HG03280 (cell line): ENCODE measurements around the gene MAP7D1.
"Not testable (repeated sequence)": the region's sequence is repeated elsewhere in the genome, so short reads cannot be mapped to it uniquely, and the experiment has no call there.

Source experiments
- ATAC-seq: cut with Tn5 transposase; IDR thresholded peaks from one replicate; pipeline ENCODE4 v1.9.1; 2021; ENCODE audit warnings: mild to moderate bottlenecking, moderate library complexity; ENCODE audit not compliant: unreplicated experiment

The MAP7D1 gene

DNA sequence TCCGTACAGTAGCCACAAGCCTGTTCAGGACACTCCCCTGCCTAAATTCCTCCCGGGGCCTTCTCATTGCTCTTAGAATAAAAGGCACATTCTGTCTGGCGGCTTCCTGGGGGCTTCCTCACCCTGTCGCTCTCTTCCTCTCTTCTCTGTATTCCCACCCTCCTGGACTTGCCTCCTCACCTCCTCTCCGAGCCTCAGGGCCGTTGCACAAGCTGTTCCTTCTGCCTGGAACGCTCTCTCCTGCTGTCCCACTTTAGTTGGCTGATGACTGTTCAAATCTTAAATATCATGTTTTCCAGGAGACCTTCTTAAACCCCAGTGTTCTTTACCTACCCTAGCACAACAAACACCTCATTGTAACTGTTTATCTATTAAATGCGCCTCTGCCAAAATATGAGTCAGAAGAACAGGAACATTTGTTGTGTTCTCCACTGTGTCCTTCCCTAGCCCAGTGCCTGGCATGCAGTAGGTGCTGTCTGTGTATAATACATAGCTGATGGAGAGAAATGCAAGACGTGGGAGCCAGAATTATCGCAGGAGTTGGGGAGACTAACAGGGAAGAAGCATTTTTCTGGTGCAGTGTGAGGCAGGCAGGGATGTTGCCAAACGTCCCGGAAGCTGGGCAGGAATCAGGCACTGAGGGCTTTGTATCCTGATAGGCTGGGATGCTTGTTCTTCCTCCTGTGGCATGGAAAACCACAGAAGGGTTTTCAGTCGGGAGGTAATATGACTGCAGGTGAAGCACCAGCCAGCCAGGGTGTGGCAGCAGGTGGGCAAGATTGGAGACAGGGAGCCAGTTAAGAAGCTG is 44.2 kb downstream of the MAP7D1 start:
- no peak for ATAC-seq

DNA sequence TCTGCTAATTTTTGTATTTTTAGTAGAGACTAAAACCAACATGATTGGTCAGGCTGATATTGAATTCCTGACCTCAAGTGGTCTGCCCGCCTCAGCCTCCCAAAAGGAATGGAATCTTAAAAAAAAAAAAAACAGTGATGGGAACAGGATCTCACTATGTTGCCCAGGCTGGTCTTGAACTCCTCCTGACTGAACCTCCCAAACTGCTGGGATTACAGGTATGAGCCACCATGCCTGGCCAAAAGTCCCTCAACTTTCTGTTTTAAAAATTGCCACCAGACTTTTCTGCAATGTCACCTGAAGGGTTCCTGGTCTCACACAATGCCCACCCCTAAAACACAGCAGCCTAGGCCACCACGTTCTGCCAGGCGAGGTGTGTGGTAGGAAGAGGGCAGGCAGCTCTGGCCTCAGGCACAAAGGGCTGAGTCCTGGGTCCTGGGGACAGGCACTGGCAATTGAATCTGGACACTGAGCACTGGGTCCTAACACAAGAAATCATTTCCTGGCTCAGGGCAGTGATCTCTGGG is 47.1 kb downstream of the MAP7D1 start:
- ATAC-seq: no peak

DNA sequence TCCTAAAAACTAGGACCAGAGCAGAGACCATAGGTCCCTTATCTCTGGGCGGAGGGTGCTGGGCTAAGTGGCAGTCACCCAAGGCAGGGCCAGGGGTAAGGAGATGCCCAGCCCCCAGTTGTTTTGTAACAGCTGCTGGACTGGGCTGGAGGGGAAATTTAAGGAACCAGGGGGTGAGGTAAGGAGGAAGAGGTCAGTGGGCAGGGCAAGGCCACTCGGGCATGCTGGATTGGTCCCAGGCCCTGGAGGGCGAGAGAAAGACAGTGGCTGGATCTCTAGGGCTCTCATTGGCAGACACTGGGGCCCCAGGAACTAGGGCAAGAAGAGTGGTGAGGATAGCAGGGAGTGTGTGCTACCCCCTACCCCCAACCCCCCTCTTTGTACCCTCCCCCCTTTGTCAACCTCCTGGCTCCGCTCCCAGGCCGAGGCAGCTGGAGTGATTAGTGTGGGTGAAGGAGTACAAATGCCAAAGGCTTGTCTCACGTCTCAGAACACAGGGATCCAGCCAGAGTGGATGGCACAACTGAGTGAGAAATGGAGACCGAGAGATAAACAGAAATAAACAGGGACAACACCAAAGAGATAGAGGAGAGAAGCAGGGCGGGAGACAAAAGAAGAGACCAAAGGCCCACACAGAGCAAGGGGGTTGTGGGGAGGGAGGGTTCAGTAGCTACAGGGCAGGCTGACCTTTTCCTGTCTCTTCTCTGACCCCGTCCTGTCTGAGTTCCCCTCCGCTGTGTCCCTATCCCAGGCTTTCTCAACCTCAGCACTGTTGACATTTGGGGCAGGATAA is 47.8 kb downstream of the MAP7D1 start:
- no peak for ATAC-seq

DNA sequence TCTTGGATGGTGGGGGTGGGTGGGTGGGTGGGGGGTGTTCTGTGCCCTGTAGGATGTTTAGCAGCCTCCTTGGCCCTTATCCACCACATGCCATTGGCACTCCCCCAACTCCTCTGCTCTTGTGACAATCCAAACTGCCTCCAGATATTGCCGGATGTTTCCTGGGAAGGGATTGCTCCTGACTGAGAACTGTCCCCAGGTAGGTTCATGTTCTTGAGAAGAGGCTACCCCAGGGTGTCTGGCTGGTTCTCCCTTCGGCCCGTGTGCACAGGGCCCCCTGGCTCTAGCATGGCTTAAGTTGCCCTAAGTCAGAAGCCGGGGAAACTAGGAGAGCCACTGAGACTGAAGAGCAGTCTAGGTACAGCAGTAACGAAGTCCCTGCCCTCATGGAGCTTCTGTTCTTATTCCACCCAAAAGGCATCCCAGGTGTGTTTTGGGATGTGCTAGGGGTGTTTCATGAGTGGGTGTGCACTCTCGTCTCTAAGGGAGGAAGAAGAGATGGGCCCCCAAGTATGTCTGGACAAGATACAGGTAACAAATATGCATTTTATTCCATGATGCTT is 48.5 kb downstream of the MAP7D1 start:
- ATAC-seq: no peak

DNA sequence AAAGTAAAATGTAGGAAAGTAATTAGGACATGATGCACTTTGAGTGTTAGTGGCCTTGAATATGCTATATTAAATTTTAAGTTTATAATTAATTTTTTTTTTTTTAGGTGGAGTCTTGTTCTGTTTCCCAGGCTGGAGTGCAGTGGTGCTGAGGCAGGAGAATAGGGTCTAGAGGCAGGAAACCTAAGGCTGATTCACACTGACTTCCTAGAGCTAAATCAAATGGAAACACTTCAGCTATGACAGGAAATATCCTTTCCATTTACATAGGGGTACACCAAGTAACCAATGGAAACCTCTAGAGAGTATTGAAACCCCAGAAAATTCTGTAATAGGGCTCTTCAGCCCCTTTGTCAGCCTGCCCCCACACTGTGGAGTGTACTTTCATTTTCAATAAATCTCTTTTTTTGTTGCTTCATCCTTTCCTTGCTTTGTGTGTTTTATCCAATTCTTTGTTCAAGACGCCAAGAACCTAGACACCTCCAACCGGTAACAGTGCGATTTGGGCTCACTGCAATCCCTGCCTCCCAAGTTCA is 50.4 kb downstream of the MAP7D1 start:
- no peak for ATAC-seq

DNA sequence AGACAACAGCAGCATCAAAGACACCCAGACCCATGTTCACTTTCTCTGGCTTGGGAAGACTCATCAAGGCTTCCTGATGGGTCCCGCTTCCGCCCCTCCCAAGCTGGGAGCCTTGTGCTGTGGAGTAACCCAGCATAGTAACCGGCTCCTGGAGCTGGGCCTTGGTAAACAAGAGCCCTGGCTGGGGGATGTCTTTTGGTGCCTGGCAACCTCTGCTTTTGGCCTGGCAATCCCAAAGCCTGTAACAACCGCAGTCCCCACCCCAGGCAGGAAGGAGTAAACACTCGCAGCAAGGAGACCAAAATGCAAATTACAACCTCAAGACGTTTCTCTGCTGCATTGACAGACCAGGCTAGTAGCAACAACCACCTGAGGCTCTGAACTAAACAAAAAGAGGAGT is 51.4 kb downstream of the MAP7D1 start:
- ATAC-seq: no peak

DNA sequence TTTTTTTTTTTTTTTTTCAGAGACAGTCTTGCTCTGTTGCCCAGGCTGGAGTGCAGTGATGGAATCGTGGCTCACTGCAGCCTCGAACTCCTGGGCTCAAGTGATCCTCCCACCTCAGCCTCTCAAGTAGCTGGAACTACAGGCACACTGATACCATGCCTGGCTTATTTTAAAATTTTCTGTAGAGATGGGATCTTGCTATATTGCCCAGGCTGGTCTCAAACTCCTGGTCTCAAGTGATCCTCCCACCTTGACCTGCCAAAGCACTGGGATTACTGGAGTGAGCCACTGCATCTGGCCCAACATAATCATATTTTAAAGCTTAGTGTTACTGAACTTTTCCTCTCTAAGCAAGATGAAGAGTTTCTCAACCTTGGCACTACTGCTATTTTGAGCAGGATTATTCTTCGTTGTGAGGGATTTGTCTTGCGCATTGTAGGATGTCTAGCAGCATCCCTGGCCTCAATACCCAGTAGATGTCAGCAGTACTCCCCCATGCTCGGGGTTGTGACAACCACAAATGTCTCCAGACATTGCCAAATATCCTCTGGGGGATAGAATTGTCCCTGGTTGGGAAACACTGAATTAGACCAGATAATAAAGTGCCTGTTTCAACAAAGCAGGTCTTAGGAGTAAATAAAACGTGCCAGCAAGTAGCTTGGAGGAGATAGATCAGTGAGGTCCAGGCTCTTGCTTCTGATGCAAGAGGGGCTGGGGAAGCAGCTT is 53.2 kb downstream of the MAP7D1 start:
- ATAC-seq: no peak

DNA sequence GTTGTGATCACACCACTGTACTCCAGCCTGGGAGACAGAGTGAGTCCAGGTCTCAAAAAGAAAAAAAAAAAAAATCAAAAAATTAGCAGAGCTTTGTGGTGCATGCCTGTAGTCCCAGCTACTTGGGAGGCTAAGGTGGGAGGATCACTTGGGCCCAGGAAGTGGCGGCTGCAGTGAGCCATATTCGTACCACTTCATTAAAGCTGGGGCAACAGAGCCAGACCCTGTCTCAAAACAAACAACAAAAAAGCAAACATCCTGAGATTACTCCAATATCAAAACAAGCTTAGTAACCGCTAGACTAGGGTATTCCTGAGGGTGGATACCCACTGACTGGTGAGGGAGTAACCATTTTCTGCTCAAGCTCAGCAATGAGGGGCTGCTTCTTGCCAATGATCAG is 55.3 kb downstream of the MAP7D1 start:
- ATAC-seq: no peak

DNA sequence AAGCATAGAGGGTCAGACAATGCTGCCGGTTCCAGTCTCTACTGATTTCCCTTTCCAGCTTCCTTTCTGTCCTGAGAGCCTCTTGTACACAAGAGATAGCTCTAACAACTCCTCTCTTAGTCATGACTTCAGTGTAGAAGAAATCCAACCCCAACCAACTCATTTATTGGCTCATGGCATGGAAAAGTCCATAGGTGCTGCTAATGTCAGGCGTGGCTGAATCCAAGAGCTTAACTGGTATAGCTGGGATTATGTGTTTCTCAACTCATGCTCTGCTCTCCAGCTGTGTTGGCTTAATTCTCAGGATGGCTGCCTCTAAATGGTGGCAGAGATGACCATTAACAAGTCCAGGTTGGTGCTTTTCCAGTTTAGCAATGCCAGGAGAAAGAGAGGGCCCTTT is 55.9 kb downstream of the MAP7D1 start:
- no peak for ATAC-seq

DNA sequence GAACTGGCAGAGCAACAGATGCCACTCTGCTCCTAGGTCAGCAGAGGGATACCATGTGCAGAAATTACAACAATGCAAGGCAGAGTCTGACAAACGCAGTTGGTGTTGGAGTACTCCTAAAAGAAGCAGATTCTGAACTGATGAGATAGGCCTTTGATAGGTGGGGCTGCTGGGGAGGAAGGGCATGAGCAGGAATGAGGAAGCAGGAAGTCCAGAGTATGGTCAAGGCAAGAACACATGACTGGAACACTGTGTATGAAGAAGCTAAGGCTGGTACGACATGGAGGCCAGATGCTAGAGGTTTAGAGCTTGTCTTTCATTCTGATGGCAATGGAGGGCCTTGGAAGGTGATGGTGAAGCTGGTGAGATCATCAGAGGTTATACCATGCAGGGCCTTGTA is 56.8 kb downstream of the MAP7D1 start:
- ATAC-seq: no peak

DNA sequence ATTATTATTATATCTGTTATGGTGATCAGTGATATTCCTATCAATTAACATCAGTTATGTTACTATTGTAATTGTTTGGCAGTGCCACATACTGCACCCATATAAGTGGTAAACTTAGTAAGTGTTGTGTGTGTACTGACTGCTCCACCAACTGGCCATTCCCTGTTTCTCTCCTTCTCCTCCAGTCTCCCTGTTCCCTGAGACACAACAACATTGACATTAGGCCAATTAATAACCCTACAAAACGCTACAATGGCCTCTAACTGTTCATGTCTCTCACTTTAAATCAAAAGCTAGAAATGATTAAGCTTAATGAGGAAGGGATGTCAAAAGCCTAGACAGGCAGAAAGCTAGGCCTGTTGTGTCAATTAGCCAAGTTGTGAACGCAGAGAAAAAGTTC is 61.7 kb downstream of the MAP7D1 start:
- ATAC-seq: no peak

DNA sequence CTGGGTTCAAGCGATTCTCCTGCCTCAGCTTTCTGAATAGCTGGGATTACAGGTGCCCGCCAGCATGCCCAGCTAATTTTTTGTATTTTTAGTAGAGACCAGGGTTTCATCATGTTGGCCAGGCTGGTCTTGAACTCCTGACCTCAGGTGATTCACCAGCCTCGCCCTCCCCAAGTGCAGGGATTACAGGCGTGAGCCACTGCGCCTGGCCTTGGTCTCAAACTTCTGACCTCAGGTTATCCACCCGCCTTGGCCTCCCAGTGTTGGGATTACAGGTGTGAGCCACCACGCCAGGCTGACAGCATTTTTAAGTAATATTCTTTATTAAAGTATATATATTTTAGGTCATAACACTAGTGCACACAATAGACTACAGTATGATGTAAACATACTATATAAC is 65.9 kb downstream of the MAP7D1 start:
- ATAC-seq: not testable (repeated sequence)

DNA sequence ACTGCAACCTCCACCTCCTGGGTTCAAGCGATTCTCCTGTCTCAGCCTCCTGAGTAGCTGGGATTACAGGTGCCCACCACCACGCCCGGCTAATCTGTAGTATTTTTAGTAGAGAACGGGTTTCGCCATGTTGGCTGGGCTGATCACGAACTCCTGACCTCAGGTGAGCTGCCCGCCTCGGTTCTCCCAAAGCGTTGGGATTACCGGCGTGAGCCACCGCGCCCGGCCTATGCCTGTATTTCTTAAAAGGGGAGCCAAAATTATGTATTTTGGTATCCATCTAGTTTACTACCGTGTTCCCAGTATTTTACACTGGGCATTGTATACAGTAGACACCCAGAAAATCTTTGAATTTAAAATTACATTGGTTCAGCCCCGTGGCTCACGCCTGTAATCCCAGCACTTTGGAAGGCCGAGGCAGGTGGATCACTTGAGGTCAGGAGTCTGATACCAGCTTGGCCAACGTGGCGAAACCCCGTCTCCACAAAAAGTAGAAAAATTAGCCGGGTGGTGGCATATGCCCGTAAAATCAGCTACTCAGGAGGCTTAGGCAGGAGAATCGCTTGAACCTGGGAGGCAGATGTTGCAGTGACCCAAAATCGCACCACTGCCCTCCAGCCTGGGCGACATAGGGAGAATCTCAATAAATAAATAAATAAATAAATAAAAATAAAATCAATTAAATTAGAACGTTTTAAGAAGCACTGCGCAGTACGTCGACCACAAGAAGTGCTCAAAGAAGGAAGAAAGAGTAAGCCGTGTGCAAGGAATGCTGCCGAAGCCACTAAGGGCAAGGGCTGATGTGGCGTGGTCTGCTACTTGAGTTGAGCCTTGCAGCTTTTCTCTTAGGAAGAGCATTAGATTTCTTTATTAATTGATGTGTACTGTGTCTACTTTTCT is 66.8 kb downstream of the MAP7D1 start:
- no peak for ATAC-seq

DNA sequence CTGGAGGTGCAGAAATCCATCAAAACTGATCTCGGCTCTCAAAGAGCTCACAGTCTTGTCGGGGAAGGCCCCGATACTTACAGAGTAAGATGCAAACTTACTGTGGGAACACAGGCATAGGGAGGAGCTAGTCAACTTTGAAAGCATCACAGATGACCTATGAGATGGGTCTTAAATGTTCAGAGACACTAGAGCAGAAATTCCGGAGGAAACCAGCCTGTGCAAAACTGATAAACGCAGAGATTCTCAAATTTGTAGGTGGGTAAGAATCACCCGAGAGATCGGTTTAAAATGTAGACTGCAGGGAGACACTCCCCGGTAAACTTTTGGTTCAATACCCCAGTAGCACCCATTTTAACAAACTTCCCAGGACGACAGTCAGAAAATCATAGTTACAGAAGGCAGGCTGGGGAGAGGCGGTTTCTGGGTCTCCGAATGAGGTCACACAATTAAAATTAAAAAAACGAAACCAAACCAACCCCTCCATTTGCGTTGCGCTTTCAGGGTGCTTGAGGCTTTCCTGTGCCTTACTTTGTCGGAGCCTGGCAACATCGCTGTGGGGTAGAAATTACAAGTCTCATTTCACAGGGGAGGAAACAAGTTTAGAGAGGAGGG is 67.5 kb downstream of the MAP7D1 start:
- ATAC-seq: peak; percentile 26

DNA sequence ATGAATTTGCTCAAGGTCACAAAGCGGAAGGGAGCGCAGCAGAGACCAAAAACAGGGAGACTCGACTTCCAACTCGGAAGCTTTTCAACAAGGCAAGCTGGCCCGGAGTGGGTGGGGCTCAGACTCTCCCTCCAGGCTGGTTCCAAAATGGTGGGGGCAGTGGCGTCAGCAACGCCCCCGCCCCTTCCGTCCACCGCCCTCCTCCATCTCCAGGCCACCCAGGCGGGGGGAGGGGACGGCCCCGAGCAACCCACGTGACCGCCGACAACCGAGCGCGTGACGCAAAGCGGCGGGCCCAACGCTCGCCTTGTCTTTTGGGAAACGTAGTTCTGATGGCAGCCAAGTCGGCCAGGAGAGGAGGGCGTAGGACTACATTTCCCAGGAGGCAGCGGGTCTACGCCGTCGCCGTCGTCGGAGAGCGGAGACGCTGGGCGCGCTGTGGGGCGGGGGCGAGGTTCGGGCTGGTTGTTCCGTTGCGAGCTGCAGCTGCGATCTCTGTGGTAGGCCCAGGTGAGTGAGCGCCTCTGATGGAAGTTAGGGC is 68.1 kb downstream of the MAP7D1 start, which contains the start of gene THRAP3:
THRAP3 (plus strand) TSS at position 448 of the 541 bp plus-strand sequence. CDS start 58,121 bp downstream, outside the sequence.
- peak; percentile 91 for ATAC-seq

DNA sequence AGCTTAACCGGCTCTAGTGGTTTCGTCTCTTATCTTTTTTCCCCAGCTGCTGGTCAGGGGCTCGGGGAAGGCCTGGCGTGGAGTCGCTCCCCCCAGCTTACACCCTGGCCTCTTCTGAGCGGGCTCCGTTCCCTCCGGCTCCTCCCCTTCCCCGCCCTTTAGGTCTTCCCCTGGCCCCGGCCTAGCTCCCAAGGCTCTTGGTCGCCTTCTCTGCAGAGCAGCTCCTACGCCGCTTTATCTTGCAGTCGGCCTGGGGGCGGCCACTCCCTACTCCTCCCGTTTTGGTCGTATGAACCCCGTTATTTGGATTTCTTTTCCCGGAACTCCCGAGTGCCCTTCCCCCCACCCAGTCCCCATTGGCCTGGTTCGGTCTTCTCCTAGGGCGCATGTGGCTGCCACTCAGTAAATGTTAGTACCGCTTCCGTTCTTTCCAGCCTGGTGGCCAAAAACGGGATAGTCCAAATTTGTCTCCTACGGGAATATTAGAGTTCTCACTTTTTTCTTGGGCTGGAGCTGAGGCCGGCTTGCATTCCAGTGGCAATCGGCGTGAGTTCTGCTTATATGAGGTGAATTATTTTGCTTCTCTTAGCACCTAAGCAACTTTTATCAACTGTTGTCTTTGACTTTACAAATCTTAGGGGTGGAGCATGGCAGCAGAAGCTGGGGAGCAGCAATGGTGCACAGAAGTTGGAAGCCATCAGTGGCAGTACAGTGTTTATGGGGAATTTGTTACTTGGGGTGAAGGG is 68.8 kb downstream of the MAP7D1 start:
- ATAC-seq: peak; percentile 48

DNA sequence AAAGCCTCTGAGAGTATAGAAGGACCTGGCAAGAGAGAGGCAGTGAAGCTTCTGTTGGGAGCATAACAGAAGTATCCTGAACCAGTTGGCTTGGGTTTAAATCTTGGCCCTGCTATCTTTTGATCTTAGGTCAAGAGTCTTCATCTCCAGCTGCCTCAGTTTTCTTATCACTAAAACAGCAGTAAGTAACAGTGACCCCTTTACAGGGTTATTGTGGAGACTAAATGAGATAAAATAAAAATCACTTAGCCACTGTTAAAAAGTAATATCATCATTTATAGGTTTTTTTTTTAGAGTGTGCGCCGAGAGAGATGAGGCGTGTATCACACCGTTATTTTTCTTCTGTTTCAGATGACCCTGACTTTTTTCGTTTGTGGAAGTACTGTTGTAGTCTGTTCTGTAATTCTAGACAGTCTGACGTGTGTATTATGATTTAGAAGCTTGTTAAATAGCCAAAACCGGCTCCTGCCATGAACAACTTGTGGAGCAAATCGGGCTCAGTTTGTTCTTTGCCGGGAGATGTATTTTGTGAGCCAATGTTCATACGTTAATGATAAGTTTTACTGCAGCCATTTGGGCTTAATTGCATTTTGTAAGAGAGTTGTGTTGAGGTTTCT is 69.4 kb downstream of the MAP7D1 start:
- no peak for ATAC-seq

DNA sequence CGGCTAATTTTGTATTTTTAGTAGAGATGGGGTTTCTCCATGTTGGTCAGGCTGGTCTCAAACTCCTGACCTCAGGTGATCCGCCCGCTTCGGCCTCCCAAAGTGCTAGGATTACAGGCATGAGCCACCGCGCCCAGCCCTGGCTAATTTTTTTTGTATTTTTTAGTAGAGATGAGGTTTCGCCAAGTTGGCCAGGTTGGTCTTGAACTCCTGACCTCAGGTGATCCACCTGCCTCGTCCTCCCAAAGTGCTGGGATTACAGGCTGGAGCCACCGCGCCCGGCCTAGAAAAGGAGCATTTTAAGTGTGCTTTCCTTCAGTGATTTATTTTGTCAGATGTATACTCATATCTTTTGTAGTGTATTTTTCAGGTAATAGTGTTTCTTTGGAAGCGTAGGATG is 74.3 kb downstream of the MAP7D1 start:
- ATAC-seq: not testable (repeated sequence)
